GM12874 (cell line): ENCODE results near the gene SLC25A11.

ENCODE experiments used
- CTCF ChIP-seq: IDR thresholded peaks from 2 replicates; pipeline ENCODE4 v1.5.1; 2011; ENCODE audit warnings: low read depth, mild to moderate bottlenecking, control low read depth, low read length, moderate library complexity; ENCODE audit not compliant: insufficient read depth

Gene SLC25A11

GRCh38 chr17:4939796-4940554, at the start of gene SLC25A11, which contains the start of gene RNF167:
Gene SLC25A11, minus strand, starts transcription at chr17:4940046. Its CDS starts 136 bp downstream, at chr17:4939910.
Gene RNF167, plus strand, starts transcription at chr17:4940268. Its CDS starts 642 bp downstream, at chr17:4940910.
- no peak for TF ChIP-seq CTCF

GRCh38 chr17:4987767-4988567, 48.1 kb upstream of the SLC25A11 start:
- no peak for TF ChIP-seq CTCF

GRCh38 chr17:4986951-4987766, 47.3 kb upstream of the SLC25A11 start, which contains the start of gene CAMTA2:
Gene CAMTA2, minus strand, starts transcription at chr17:4987675. Its CDS starts 1,453 bp downstream, at chr17:4986222.
- TF ChIP-seq CTCF, result peak; percentile 87

GRCh38 chr17:4986403-4986802, 46.6 kb upstream of the SLC25A11 start:
- no peak for TF ChIP-seq CTCF

- TF ChIP-seq CTCF, result no peak
Measured at GRCh38 chr17:4982305-4982704, 42.5 kb upstream of the SLC25A11 start.

- peak; percentile 62; the same call in 1 of the 2 replicates for TF ChIP-seq CTCF
Measured at GRCh38 chr17:4980644-4981216, 40.9 kb upstream of the SLC25A11 start.
